Measurements from ENCODE around the gene KCNAB1. TPM values are rescaled to one million over a fixed set of nuclear protein-coding genes. Genes with fewer than 3 reads are reported as not detected.
A peak's percentile ranks its signal among the peaks of the same experiment; 100 is the strongest.

Gene KCNAB1
- total RNA-seq, 1 donor from 2014 or later, result 3.7 TPM

- ATAC-seq (no peak), DNase-seq (ENCODE audit: missing footprints) (no peak)
- intact Hi-C loops (cut with DNase I), result no loop called here
These were observed 359.2 kb downstream of the KCNAB1 start for GRCh38 chr3:156479604-156480003.

DNA sequence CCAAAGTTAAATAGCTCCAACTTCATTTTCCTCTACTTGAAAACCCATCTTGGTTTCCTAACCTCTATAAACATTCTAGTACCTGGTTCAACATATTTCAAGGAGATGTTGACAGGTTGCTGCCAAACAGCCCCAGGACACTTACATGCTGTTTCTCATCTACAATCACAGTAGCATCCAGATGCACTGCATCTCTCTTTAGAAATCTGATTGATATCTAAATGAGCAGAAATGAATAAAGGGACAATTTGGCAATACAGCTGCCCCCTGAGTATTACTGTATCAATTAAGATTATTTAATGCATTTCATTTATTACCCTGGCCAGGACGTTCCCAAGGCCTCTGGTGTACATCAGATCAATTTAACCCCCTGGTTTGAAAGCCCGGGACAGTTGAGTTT, 360.6 kb downstream of the KCNAB1 start:
- no peak for DNase-seq (ENCODE audit: missing footprints)
- ATAC-seq, result no peak
- intact Hi-C loops (cut with DNase I), result no loop called here

GRCh38 chr3:156483002-156483401, 362.6 kb downstream of the KCNAB1 start:
- DNase-seq (ENCODE audit: missing footprints) (no peak), ATAC-seq (no peak)
- intact Hi-C loops (cut with DNase I), result no loop called here

DNA sequence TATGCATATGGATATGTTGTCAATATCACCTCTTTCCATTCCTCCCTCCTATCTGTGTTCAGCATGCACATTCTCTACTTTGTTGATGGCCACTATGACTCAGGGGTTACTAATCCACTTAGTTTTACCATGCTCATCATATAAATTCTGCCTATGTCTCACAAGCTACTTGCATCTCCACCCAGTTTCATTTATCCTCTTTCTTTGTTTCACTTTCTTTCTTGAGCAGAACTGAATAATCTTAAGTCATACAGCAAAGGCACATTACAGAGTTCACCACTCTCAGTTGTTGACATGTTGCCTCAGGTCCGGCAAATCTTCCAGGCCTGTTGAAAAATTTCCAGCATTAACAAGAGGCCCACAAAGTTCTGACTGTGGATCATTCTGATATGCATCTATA, 363.0 kb downstream of the KCNAB1 start:
- intact Hi-C loops (cut with DNase I), result no loop called here
- DNase-seq (ENCODE audit: missing footprints) (no peak), ATAC-seq (peak; percentile 64)

- intact Hi-C loops (cut with DNase I), result no loop called here
- DNase-seq (ENCODE audit: missing footprints) (no peak), ATAC-seq (peak; percentile 50)
These were observed 363.8 kb downstream of the KCNAB1 start for GRCh38 chr3:156483961-156484787.

DNA sequence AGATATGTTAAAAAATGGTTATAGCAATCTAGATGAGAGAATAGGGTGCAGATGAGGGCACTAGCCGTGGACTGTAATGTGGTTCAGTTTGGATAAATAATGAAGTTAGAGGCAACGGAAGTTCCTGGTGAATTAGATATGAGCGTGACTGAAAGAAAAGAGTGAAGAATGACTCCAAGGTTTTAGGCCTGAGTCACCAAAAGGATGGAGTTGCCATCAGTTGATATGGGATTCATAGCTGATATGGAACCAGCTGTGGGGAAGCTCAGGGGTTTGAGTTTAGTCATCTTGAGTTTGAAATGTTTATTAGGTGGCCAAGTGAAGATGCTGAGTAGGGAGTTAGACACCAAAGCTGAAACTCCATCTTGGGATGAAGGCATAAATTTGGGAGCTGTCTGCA, 368.4 kb downstream of the KCNAB1 start:
- intact Hi-C loops (cut with DNase I), result no loop called here

GRCh38 chr3:156489462-156489911, 369.1 kb downstream of the KCNAB1 start:
- intact Hi-C loops (cut with DNase I), result no loop called here
- ATAC-seq (peak; percentile 62), DNase-seq (ENCODE audit: missing footprints) (no peak)

More for the DNA sequence above, 368.4 kb downstream of the KCNAB1 start:
- DNase-seq (ENCODE audit: missing footprints) (no peak), ATAC-seq (no peak)

DNA sequence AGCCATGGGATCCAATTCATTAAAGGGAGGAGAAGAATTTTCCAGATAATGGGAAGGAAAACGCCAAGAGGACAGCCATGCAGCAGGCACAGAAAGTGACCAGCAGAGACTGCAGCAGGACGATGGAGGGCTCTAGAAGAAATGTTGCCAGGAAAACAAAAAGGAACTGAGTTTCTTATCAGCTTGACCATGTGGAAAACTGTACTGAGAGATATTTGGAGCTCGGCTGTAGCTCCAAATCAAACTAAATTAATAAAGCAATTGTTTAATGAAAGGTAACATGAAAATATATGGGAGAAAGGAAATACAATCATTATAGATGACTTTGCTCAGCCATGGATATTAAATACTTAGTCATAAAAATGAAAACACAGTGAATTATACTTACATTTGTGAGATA, 370.8 kb downstream of the KCNAB1 start:
- intact Hi-C loops (cut with DNase I), result no loop called here
- DNase-seq (ENCODE audit: missing footprints), result no peak

GRCh38 chr3:156492801-156493261, 372.5 kb downstream of the KCNAB1 start:
- DNase-seq (ENCODE audit: missing footprints), result no peak
- ATAC-seq, result no peak
- intact Hi-C loops (cut with DNase I), result no loop called here

More for the DNA sequence above, 370.8 kb downstream of the KCNAB1 start:
- no peak for ATAC-seq

GRCh38 chr3:156493887-156494286, 373.5 kb downstream of the KCNAB1 start:
- ATAC-seq, result no peak
- intact Hi-C loops (cut with DNase I), result no loop called here
- no peak for DNase-seq (ENCODE audit: missing footprints)

DNA sequence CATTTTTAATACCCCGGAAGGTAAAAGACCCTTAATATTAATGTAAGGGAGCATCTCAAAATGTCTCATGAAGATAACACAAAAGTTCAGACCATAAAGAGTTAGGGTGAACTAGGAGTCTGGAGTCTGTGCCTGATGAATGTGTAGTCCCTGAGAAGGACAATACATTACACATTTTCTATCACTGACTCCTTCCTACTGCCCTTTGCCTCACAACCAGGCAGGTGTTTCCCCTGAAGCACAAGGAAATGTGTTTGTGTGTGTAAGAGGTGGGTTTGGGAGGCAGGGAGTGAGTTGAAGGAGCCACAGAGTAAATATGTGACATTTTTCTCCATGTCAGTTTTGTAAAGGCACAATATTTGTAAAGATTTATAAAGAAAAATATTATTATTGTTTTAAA, 375.4 kb downstream of the KCNAB1 start:
- no peak for DNase-seq (ENCODE audit: missing footprints)
- intact Hi-C loops (cut with DNase I), result no loop called here
- ATAC-seq, result no peak

DNA sequence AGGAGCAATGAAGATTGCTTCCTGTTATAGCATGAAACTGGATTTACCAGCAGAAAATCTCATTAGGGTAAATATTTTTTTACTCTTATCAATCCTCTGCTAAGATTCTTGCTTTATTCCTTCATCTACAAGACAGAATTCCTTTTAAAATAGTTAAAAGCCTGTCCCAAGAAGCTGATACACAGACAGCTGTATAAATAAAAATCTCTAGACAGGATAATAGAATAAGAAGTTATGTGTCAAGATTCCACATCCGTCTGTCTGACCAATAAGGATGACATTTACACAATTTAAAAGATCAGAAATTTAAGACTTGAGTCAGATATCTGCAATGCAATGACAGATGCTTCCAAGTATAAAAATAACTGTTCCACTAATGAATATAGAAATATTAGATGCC, 376.9 kb downstream of the KCNAB1 start:
- ATAC-seq, result no peak
- DNase-seq (ENCODE audit: missing footprints), result no peak
- intact Hi-C loops (cut with DNase I), result no loop called here

DNA sequence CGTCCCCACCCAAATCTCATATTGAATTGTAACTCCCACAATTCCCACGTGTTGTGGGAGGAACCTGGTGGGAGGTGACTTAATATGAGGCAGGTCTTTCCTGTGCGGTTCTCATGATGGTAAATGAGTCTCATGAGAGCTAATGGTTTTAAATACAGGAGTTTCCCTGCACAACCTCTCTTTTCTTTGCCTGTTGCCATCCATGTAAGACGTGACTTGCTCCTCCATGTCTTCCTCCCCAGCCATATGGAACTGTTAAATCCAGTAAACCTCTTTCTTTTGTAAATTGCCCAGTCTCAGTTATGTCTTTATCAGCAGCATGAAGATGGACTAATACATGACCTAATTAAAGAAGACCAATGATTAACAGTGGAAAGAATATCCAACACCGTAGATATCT, 377.9 kb downstream of the KCNAB1 start:
- no peak for DNase-seq (ENCODE audit: missing footprints)
- intact Hi-C loops (cut with DNase I), result no loop called here

GRCh38 chr3:156507285-156507684, 386.9 kb downstream of the KCNAB1 start:
- DNase-seq (ENCODE audit: missing footprints), result no peak
- ATAC-seq, result no peak
- intact Hi-C loops (cut with DNase I), result loop anchor here (5.0 kb wide), 1 partner anchor 45 kb away; no protein-coding TSS in a partner anchor

More for the DNA sequence above, 377.9 kb downstream of the KCNAB1 start:
- no peak for ATAC-seq

GRCh38 chr3:156509189-156510174, 389.1 kb downstream of the KCNAB1 start:
- ATAC-seq, result peak; percentile 65

GRCh38 chr3:156511987-156512677, 391.8 kb downstream of the KCNAB1 start:
- intact Hi-C loops (cut with DNase I), result loop anchor here (5.0 kb wide), 1 partner anchor 465 kb away; no protein-coding TSS in a partner anchor
- ATAC-seq (no peak), DNase-seq (ENCODE audit: missing footprints) (no peak)

More at GRCh38 chr3:156509189-156510174, 389.1 kb downstream of the KCNAB1 start:
- no peak for DNase-seq (ENCODE audit: missing footprints)
- intact Hi-C loops (cut with DNase I), result loop anchor here (1.0 to 5.0 kb wide), 3 partner anchors 47 to 462 kb away; no protein-coding TSS in a partner anchor

DNA sequence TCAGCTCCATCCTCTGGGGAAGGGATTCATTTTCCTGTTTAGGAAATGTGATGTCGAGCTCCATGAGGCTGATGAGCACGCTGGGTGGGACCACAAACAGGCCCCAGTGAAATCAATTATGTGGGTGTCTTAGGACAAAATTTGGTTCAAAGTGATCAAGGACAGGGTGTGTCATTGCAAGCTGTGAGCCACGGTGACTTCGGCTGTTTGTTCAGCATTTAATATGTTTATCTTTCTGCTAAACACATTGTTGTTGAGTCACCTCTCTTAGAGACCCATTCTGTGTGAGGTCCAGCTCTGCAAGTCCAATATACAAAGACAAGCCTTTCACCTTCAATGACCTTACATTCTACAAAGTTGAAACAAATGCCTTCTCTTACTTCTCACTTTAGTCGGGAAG, 393.2 kb downstream of the KCNAB1 start:
- DNase-seq (ENCODE audit: missing footprints) (no peak), ATAC-seq (no peak)
- intact Hi-C loops (cut with DNase I), result loop anchor here (5.0 kb wide), 1 partner anchor 466 kb away; no protein-coding TSS in a partner anchor

GRCh38 chr3:156516284-156516683, 395.9 kb downstream of the KCNAB1 start:
- ATAC-seq, result no peak
- intact Hi-C loops (cut with DNase I), result no loop called here

More at GRCh38 chr3:156516284-156516683, 395.9 kb downstream of the KCNAB1 start:
- no peak for DNase-seq (ENCODE audit: missing footprints)

All from Right ventricle myocardium inferior (tissue), 1 donor.